ENCODE measurements around the gene EPHA3. TPM values are rescaled to one million over a fixed set of nuclear protein-coding genes. Genes with fewer than 3 reads are reported as not detected.

The EPHA3 gene
- total and polyA plus RNA-seq, 2 donors (not counting 1 experiment from before 2014, with no cell fraction given), result 0.01 TPM; not detected in 1

GRCh38 chr3:89261673-89262072 is 154.3 kb downstream of the EPHA3 start:
- Mint-ChIP-seq H3K27me3 (no peaks in the 10 kb centered on the region), H3K9me3 (ENCODE audit: insufficient read depth) (no peaks in the 10 kb centered on the region), H3K4me3 (no peak overlapping the region), H3K27ac (no peak overlapping the region), H3K4me1 (no peaks in the 10 kb centered on the region)
- intact Hi-C loops (cut with micrococcal nuclease), result no loop called here
- WGBS (ENCODE audit: insufficient coverage), result no CpG with 5 or more reads among the region's 4 CpGs
- H3K4me3 ChIP-seq (ENCODE audit: control extremely low read depth in 1 of 5, extremely low read depth in 1 of 5, insufficient read depth in 1 of 5, low read depth in 2 of 5, low read length in 4 of 5), result no peak overlapping the region
- no peak for ATAC-seq (ENCODE audit: low read depth)
- peaks cover 0 to 7% (median 2%) of the 10 kb centered on the region in 3 donors for H3K9me3 ChIP-seq (ENCODE audit: control extremely low read depth in 1 of 3, control insufficient read depth in 2 of 3, insufficient read depth in 1 of 3, low read length in 2 of 3)
- no peaks in the 10 kb centered on the region for H3K27me3 ChIP-seq (replicated peaks in 1 of 4; ENCODE audit: control extremely low read depth in 1 of 4, control insufficient read depth in 3 of 4, insufficient read depth in 4 of 4, low read length in 3 of 4)
- TF ChIP-seq CTCF (IDR thresholded peaks at IDR 0.05) (no peak), EZH2 (IDR thresholded peaks at IDR 0.05; ENCODE audit: borderline replicate concordance, insufficient read depth, low read depth, low read length, poor library complexity, severe bottlenecking) (no peak)
- H3K4me2 ChIP-seq (replicated peaks; ENCODE audit: low read depth, low read length, poor library complexity, severe bottlenecking), result no peak overlapping the region
- no peak overlapping the region for H2AFZ ChIP-seq (ENCODE audit: insufficient read depth, low read depth, low read length, poor library complexity, severe bottlenecking)
- CTCF ChIA-PET, result no interaction called here
- no peaks in the 10 kb centered on the region for H4K20me1 ChIP-seq (ENCODE audit: control insufficient read depth, insufficient read depth, low read length, poor library complexity, severe bottlenecking)
- no peak overlapping the region for H3K9ac ChIP-seq (ENCODE audit: low read length)
- no peaks in the 10 kb centered on the region for H3K4me1 ChIP-seq (ENCODE audit: control insufficient read depth in 2 of 2, insufficient read depth in 2 of 2, low read length in 2 of 2)
- no peaks in the 10 kb centered on the region for H3K79me2 ChIP-seq (ENCODE audit: control insufficient read depth, insufficient read depth, low read length)
- H3K27ac ChIP-seq (ENCODE audit: low read length in 2 of 2), result no peak overlapping the region
- no peak for DNase-seq
- POLR2A ChIA-PET, result no interaction called here
- no peaks in the 10 kb centered on the region for H3K36me3 ChIP-seq (replicated peaks in 1 of 2; ENCODE audit: control extremely low read depth in 1 of 2, control insufficient read depth in 1 of 2, extremely low read depth in 1 of 2, insufficient read depth in 2 of 2, low read length in 1 of 2)

GRCh38 chr3:89262309-89262929 is 155.0 kb downstream of the EPHA3 start:
- no peaks in the 10 kb centered on the region for H3K36me3 ChIP-seq (replicated peaks in 1 of 2; ENCODE audit: control extremely low read depth in 1 of 2, control insufficient read depth in 1 of 2, extremely low read depth in 1 of 2, insufficient read depth in 2 of 2, low read length in 1 of 2)
- no peaks in the 10 kb centered on the region for H3K27me3 Mint-ChIP-seq
- CTCF ChIA-PET, result no interaction called here
- no peaks in the 10 kb centered on the region for H3K27me3 ChIP-seq (replicated peaks in 1 of 4; ENCODE audit: control extremely low read depth in 1 of 4, control insufficient read depth in 3 of 4, insufficient read depth in 4 of 4, low read length in 3 of 4)
- no peak overlapping the region for H3K27ac ChIP-seq (ENCODE audit: low read length in 2 of 2)
- H3K4me2 ChIP-seq (replicated peaks; ENCODE audit: low read depth, low read length, poor library complexity, severe bottlenecking), result no peak overlapping the region
- WGBS (ENCODE audit: insufficient coverage), result 92% methylated on average over 15 of the region's 15 CpGs
- no peak overlapping the region for H2AFZ ChIP-seq (ENCODE audit: insufficient read depth, low read depth, low read length, poor library complexity, severe bottlenecking)
- ATAC-seq (ENCODE audit: low read depth) (no peak), DNase-seq (no peak)
- H3K4me1 ChIP-seq (ENCODE audit: control insufficient read depth in 2 of 2, insufficient read depth in 2 of 2, low read length in 2 of 2), result no peaks in the 10 kb centered on the region
- H4K20me1 ChIP-seq (ENCODE audit: control insufficient read depth, insufficient read depth, low read length, poor library complexity, severe bottlenecking), result no peaks in the 10 kb centered on the region
- H3K79me2 ChIP-seq (ENCODE audit: control insufficient read depth, insufficient read depth, low read length), result no peaks in the 10 kb centered on the region
- no peak for TF ChIP-seq EZH2 (IDR thresholded peaks at IDR 0.05; ENCODE audit: borderline replicate concordance, insufficient read depth, low read depth, low read length, poor library complexity, severe bottlenecking)
- TF ChIP-seq CTCF (IDR thresholded peaks at IDR 0.05), result no peak
- POLR2A ChIA-PET, result no interaction called here
- intact Hi-C loops (cut with micrococcal nuclease), result no loop called here
- H3K9me3 Mint-ChIP-seq (ENCODE audit: insufficient read depth), result no peaks in the 10 kb centered on the region
- H3K9me3 ChIP-seq (ENCODE audit: control extremely low read depth in 1 of 3, control insufficient read depth in 2 of 3, insufficient read depth in 1 of 3, low read length in 2 of 3), result peaks cover 0 to 7% (median 2%) of the 10 kb centered on the region in 3 donors
- no peak overlapping the region for H3K27ac Mint-ChIP-seq
- H3K4me1 Mint-ChIP-seq, result no peaks in the 10 kb centered on the region
- H3K4me3 Mint-ChIP-seq, result no peak overlapping the region
- no peak overlapping the region for H3K9ac ChIP-seq (ENCODE audit: low read length)
- no peak overlapping the region for H3K4me3 ChIP-seq (ENCODE audit: control extremely low read depth in 1 of 5, extremely low read depth in 1 of 5, insufficient read depth in 1 of 5, low read depth in 2 of 5, low read length in 4 of 5)

Data from B cell (primary cell).